ENCODE results near the gene ST3GAL3.
"Not testable (repeated sequence)": the region's sequence is repeated elsewhere in the genome, so short reads cannot be mapped to it uniquely, and the experiment has no call there.

ST3GAL3 gene

DNA sequence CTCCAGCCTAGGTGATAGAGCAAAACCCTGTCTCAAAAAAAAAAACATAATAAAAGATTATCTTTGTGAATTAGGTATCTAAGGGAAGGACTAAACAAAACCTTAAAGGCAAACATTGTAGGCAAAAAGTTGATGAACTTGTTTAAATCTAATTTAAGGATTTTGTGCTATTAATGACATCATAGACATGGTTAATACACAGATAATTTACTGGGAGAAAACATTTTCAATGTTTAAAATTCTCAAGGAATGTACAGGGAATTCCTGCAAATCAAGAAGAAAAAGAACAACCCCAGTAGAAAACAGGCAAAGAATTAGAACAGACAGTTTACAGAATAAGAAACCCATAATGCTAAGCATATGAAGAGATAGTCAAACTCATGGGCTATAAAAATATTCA, 47.6 kb downstream of the ST3GAL3 start:
- no peak for DNase-seq (ENCODE audit: low read depth in 2 of 2)

DNA sequence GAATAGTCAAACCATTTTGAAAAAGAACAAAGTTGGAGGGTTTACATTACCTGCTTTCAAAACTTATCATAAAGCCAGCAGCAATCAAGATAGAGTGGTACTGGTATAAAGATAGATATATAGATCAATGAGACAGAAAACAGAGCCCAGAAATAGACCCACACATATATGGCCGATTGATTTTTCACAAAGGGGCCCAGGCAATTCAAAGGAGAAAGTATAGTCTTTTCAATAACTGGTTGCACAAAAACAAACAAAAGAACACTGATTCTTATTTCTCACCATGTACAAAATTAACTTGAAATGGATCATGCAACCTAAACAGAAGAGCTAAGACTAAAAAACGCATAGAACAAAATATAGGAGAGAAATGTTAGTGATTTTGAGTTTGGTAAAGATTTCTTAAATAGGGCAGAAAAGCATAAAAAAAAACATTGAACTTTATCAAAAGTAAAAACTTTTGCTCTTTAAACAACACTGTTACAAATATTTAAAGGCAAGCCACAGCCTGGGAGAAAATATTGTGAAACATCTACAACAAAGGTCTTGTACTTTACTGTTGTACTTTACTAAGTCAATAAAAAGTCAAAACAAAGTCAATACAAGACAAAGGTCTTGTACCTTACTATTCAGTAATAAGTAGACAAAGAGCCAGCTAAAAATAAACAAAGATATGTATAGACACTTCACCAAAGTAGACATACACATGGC, 50.2 kb downstream of the ST3GAL3 start:
- DNase-seq (ENCODE audit: low read depth in 2 of 2), result no peak

DNA sequence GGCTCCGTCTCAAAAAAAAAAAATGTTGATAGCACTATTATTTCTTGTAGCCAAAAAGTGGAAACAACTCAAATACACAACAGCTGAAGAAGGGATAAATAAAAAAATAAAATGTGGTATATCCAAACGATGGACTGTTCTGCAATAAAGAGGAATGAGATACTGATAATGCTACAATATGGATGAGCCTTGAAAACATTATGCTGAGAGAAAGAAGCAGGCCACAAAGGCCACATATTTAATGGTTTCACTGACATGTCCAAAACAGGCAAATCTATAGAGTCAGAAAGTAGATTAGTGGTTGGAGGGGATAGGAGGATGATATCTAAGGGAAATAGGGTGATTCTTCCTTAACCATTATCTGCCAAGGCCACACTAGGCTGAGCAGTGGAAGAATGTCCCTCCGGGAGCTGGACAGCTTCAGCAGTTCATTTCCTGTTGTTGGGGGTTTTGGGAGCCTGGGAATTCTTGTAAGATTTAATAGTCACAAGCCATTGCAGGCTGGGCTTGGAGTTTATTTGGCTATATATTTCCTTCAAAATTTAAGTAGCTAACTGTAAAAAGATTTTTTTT, 53.5 kb downstream of the ST3GAL3 start:
- no peak for DNase-seq (ENCODE audit: low read depth in 2 of 2)

DNA sequence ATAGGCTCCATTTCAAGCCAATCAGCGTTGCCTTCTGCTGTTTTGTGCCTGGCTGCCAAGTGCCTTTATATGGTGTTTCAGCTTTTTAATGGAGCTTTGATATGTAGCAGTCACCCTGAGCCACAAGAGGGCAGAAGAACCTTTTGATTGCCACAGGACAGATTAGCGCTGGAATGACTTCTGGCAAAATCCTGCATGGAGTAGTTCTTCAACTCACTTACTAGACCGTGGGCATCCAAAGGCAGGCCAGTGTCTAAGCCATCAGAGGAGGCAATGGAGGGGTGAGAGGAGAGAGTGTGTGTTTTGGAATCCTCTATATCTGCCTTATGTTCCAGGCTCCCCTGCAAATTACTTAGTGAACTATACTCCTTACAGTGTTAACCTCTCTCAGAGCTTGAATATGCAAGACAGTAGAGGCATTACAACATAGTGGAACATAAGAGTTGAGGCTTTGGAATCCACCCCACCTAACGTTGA, 56.2 kb downstream of the ST3GAL3 start:
- peak; percentile 15 to 24 for DNase-seq (ENCODE audit: low read depth in 2 of 2)

DNA sequence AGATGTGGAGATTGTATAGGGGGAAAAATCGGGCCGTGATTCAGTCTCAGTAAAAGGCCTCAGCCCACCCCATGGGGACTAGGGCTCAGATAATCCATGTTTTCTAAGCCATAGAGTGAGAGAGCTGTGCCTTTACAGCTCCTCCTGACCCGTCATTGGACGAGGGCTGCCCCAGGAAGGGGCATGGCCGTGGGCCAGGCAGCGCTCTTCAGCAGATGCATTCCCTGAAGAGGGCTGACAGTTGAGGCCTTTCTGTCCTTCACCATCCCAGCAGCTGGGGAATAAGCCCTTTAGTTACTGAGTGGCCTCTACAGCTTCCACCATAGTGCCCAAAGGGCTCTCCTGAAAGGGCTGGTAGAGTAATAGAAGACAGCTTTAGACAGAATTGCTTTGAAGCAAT, 57.2 kb downstream of the ST3GAL3 start:
- no peak for DNase-seq (ENCODE audit: low read depth in 2 of 2)

DNA sequence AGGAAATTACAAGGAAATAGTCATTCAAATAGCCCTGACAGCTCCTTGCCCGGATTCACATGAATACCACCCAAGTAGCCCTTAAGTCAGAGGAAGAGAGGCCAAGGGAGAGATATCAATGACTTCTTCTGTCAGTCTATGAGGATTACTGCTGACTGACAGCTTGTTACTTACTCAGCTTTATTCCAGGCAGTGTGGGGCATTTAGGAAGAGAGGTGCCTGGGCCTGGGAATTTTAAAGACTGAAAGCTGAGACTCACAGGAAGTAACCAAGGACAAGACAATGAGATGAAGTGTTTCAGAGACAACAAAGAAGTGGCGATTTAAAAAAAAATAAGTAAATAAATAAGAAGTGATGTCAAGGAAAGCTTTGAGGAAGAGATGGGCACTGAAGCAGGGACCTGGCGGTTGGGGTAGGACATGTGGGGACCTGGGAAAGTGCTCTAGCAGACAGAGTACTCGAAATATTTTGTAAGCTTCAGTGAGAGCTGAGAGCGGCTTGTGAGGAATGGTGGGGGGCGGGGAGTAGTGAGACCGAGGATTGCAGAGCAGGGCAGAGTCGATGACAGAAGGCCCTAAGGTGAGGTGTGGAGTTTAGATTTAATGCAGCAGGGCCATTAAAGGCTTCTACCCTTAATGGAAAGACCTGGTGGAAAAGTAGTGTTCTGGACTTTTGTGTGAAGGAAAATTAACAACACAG, 58.9 kb downstream of the ST3GAL3 start:
- DNase-seq (ENCODE audit: low read depth in 2 of 2), result no peak

DNA sequence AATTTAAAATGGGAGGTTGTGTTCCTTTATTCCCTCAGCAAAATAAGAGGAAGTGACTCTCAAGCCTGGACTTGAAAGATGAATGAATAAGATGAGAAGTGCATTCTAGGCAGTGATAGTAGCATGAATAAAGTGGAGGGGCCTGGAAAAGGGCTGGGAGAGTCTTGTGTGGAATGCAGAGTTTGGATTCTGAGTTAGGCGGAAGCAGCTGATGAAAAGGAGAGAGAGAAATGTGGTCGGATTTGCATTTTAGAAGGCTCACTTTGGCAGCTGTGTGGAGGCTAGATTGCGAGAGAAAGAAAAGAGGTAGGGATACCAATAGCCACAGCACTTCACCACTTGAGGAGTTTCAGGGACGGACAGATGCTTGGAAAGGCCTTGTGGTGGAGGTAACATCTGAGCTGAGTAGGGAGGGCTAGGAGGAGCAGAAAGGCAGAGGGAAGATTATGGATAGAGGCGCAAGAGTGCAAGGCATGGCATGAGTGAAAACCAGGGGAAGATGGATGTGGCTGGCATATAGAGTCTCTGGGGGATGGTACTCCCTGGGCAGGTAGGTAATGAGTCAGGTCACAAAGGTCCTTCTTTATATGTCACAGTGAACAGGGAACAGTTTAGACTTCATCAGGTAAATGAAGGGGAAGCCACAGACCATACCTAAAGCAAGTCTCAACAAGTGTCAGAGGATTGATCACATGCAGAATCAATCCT, 59.6 kb downstream of the ST3GAL3 start:
- no peak for DNase-seq (ENCODE audit: low read depth in 2 of 2)

DNA sequence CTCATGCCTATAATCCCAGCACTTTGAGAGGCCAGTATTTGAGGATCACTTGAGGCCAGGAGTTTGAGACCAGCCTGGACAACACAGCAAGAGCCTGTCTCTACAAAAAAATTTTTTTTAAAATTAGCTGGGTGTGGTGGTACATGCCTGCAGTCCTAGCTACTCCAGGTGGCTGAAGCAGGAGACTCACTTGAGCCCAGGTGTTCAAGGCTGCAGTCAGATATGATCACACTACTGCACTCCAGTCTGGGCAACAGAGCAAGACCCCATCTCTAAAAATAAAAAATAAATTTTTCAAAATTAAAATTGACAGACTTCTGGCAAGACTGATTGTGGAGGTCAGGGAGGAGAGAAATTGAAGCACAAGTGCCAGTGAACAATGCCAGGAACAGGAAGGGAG, 60.8 kb downstream of the ST3GAL3 start:
- DNase-seq (ENCODE audit: low read depth in 2 of 2), result no peak

DNA sequence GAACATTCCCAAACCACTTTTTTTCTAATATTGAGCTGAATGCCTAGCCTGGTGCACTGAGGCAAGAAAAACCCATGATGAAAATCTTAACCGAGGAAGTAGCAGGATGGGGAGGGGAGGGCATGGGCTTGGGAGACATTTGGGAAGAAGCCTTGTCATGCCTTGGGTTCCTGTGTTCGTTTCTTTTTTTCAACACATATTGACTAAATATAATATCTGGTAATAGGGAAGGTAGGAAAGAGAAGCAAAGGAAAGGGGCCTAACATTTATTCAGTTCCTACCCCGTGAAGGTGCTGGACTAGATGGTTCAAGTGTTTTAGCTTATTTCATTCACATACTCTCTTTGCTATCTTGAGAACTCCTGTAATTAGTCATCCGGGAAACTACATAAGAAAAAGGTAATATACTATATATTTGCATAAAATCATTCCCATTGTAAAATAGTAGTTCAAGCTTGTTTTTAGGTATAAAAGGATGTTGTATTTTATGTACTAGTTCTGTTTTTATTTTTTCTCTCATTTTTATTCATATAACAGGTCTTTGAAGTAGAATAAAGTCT, 62.1 kb downstream of the ST3GAL3 start:
- no peak for DNase-seq (ENCODE audit: low read depth in 2 of 2)

DNA sequence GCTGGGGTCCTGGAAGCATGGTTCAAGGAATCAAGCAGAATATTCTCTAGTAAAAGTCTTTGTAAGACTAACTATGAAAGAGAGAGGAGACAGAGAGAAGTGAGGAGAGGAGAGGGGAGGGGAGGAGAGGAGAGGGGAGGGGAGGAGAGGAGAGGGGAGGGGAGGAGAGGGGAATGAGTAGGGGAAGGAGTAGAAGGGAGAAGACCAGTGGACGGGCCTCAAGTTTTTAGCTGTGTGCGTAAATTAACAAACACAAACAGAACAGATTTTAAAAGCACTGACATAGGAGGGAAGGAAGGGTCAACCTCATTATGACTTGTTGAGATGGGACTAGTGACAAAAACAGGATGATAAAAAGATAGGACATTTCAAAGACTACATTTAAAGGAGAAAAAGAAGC, 62.8 kb downstream of the ST3GAL3 start:
- no peak for DNase-seq (ENCODE audit: low read depth in 2 of 2)

DNA sequence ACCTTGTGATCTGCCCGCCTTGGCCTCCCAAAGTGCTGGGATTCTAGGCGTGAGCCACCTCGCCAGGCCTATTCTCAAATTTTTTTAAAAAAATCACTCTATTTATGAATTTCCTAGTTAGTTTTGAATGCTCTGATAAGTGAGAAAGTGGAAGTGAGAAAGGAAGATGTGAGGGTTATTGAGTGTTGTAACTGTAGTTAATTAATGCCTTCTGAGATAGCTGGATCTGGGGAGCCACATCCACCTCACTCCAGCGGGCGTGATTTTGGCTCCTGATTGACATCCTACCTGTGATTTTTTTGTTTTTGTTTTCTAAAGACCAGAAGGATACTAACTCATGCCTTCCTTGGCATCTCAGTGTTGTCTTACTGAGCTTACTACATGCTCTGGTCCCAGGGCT, 65.6 kb downstream of the ST3GAL3 start:
- DNase-seq (ENCODE audit: low read depth in 2 of 2), result no peak

DNA sequence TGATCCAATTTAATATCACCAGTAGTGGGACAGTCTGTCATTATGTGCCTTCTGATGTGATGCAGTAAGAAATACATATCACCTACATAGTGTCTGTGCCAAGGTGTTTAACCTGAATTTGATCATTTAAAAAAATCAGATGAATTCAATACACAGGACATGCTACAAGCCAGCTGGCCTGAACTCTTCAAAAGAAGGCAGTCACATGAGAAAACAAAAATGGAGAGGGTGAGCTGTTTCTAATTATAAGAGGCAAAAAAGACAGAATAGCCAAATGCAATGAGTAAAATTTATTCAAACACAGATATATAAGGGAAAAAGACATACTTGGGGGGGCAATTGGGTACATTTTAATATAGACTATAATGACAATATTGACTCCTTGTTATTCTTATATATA, 66.5 kb downstream of the ST3GAL3 start:
- no peak for DNase-seq (ENCODE audit: low read depth in 2 of 2)

DNA sequence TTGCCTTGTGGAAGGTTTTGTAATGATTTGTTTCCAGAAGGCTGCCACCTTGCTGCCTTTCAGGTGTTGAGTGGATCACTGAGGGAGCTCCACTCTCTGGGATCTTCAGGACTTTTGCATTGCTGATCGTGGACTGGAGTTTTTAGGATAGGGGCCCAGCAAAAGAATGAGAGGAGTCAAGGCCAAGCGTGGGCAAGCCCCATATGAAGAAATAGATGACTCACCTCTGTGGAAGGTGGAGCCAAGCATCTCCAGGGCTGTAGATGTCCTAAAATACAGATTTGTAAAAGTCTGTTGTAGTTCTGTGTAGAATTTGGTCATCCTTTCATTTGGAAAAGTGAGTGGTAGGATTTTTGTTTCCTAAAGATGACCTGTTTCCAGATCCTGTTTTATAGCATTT, 67.0 kb downstream of the ST3GAL3 start:
- no peak for DNase-seq (ENCODE audit: low read depth in 2 of 2)

DNA sequence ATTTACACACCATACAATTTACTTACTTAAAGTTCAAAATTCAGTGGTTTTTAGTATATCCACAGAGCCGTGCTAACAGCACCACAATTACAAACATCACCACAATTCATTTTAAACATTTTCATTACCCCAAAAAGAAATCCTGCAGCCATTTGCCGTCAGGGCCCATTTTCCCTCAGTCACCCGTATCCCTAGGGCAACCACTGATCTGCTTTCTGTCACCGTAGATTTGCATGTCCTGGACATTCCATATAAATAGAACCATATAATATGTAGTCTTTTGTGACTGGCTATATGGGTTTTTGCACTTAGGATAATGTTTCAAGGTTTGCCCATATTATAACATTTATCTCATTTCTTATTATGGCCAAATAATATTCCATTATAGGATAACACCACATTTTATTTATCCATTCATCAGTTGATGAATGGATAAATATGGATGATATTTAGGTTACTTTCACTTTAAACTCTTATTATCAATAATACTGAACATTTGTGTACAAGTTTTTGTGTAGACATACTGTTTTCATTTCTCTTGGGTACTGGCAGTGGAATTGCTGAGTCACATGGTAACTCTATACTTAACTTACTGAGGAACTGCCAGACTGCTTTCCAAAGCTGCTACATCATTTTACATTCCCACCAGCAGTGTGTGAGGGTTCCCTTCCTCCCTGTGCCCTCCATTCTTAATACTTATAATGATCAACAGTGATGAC, 68.9 kb downstream of the ST3GAL3 start:
- DNase-seq (ENCODE audit: low read depth in 2 of 2), result no peak

DNA sequence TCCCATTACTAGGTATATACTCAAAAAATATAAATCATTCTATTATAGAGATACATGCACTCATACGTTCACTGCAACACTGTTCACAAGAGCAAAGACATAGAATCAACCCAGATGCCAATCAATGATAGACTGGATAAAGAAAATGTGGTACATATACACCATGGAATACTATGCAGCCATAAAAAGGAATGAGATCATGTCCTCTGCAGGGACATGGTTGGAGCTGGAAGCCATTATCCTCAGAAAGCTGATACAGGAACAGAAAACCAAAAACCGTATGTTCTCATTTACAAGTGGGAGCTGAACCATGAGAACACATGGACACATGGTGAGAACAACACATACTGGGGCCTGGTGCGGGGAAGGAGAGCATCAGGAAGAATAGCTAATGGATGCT, 70.6 kb downstream of the ST3GAL3 start:
- DNase-seq (ENCODE audit: low read depth in 2 of 2), result not testable (repeated sequence)

DNA sequence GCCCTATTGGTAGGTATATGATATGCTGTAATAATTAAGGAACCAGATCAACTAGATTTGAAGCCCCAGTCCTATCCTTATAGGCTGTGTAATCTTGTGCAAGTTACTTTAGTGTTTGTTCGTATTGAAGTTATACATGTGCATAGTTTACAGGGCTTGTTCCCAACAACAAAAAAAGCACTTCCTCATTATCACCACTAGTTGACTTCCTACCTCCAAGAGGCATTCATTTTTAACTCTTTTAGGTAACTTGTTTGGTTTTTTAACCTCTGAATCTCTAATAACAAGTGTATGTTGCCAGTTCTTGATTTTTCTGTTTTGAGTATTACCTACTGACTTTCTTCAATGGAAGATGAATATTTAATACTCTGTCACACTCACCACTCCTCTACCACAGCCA, 71.9 kb downstream of the ST3GAL3 start:
- DNase-seq (ENCODE audit: low read depth in 2 of 2), result no peak

DNA sequence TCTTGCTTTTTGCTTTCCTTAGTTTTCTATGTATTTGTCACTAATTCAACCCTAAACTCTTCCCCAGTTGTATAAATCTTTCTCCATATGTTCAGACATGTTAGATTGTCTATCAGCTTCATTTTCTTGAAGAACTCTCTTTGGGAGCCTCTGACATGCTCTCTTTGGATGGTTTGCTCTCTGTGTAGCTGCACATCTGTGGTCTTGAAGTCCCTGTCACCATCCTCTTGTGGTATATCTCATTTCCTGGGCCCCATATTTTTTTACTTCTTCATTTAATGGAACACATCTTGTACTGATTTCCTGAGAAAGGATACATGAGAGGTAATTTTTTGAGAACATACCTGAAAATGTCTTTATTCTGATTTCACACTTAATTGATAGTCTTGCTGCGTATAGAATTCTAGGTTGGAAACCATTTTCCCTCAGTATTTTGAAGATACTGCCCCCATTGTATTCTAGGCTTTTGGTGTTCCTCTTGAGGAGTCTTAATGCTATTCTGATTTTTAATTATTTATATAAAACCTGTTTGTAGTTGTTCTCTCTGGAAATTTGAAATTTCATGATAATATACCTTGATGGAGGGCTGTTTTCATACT, 72.6 kb downstream of the ST3GAL3 start:
- no peak for DNase-seq (ENCODE audit: low read depth in 2 of 2)

DNA sequence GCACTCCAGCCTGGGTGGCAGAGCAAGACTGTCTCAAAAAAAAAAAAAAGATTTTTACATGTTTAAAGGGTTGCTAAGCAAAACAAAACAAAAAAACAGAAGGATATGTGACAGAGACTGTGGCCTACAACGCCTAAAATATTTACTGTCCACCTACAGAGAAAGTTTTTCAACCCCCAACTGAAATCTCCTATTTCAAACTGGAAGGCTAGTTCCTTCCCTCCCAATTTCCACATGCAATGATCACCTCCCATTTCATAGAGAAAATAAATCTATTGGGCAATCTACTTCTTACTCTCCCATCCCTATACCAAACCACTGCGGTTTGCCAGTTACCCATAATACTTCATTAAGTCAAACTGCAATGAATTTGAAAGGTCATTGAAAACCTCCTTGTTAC, 74.2 kb downstream of the ST3GAL3 start:
- no peak for DNase-seq (ENCODE audit: low read depth in 2 of 2)

DNA sequence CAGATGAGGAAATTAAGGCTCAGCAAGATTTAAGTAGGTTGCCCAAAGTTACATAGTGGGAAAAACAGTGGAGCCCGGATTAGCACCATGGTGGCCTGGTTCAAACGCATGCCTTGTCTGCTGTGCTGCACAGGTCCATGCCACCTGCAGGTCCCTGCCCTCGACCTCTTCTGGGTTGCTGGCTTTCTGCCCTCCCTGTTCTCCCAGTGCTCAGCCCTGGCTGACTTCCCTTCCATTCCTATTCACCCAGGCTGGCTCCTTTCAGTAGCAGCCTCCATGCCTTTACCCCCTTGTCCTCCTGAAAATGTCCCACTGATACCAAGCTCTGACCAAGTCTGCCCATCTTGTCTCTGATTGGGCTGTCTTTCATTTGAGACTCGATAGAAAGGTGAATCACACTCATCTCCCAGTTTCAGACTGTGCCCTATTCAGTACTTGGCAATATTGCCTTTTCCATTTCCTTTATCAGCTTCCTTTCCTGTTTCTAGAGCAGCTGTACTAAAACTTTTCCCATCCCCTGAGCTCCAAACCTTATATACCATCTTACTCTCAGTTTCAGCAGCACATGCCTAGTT, 75.8 kb downstream of the ST3GAL3 start:
- DNase-seq (ENCODE audit: low read depth in 2 of 2), result no peak

DNA sequence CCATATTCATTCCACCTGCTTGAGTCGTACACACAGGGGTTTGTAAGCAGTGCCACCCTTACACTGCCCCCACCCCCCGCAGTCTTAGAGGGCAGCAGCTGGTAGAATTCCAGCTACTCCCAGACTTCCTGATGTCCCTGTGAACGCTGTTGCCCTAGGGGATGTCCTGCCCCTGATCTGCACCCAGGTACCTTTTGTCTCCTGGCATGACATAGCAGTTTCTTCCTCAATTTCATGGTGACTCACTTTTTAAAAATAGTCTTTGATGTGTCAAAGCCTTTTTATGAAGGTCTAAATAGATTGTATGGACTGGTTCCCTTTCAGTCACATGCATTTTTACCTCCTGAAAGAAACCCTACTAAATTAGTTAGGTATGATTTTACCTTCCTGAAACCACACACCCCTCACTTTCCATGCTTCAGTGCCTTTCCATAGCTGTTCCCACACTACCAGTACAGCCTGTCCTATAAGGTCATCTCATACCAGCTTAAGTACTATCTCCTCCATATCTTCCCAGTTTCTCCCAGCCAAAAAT, 76.4 kb downstream of the ST3GAL3 start:
- DNase-seq (ENCODE audit: low read depth in 2 of 2), result no peak

All from stimulated activated CD4-positive, alpha-beta T cell treated with anti-CD3 and anti-CD28 coated beads, Interleukin-15, amount 100 ng/mL, for 48 hours (primary cell).